Measurements from ENCODE around the gene KLHL26.

The KLHL26 gene

GRCh38 chr19:18648973-18649315 lies 12.1 kb downstream of the KLHL26 start:
- Histone ChIP-seq H3K4me3 (ENCODE audit: low read depth in 1 of 2, low read length in 2 of 2) (peak overlapping the region in 1 of 2 donors; percentile 32), H3K9me3 (ENCODE audit: control insufficient read depth in 1 of 2, low read length in 2 of 2) (no peaks in the 10 kb centered on the region), H3K36me3 (ENCODE audit: control insufficient read depth in 1 of 2, insufficient read depth in 2 of 2, low read length in 2 of 2) (peaks cover 0 to 1% of the 10 kb centered on the region in 2 donors), H3K27me3 (ENCODE audit: control insufficient read depth in 1 of 2, insufficient read depth in 2 of 2, low read length in 2 of 2) (no peaks in the 10 kb centered on the region), H3K9ac (ENCODE audit: low read depth in 1 of 2, low read length in 2 of 2) (no peak overlapping the region), H3K27ac (ENCODE audit: low read depth, low read length) (peak overlapping the region; percentile 78), H3K4me1 (ENCODE audit: control insufficient read depth in 1 of 2, insufficient read depth in 2 of 2, low read length in 2 of 2) (peaks cover 0 to 23% of the 10 kb centered on the region in 2 donors)

GRCh38 chr19:18649371-18650020 lies 12.7 kb downstream of the KLHL26 start:
- H3K27ac ChIP-seq (ENCODE audit: low read depth, low read length): peak overlapping the region; percentile 78
- peak overlapping the region; percentile 24 to 32 for H3K4me3 ChIP-seq (ENCODE audit: low read depth in 1 of 2, low read length in 2 of 2)
- peaks cover 0 to 21% of the 10 kb centered on the region in 2 donors for H3K4me1 ChIP-seq (ENCODE audit: control insufficient read depth in 1 of 2, insufficient read depth in 2 of 2, low read length in 2 of 2)
- no peaks in the 10 kb centered on the region for H3K36me3 ChIP-seq (ENCODE audit: control insufficient read depth in 1 of 2, insufficient read depth in 2 of 2, low read length in 2 of 2)
- H3K9ac ChIP-seq (ENCODE audit: low read depth in 1 of 2, low read length in 2 of 2): no peak overlapping the region
- no peaks in the 10 kb centered on the region for H3K9me3 ChIP-seq (ENCODE audit: control insufficient read depth in 1 of 2, low read length in 2 of 2)
- H3K27me3 ChIP-seq (ENCODE audit: control insufficient read depth in 1 of 2, insufficient read depth in 2 of 2, low read length in 2 of 2): no peaks in the 10 kb centered on the region

- no peaks in the 10 kb centered on the region for H3K36me3 ChIP-seq (ENCODE audit: control insufficient read depth in 1 of 2, insufficient read depth in 2 of 2, low read length in 2 of 2)
- H3K4me3 ChIP-seq (ENCODE audit: low read depth in 1 of 2, low read length in 2 of 2): peak overlapping the region in 1 of 2 donors; percentile 24
- H3K9me3 ChIP-seq (ENCODE audit: control insufficient read depth in 1 of 2, low read length in 2 of 2): no peaks in the 10 kb centered on the region
- no peaks in the 10 kb centered on the region for H3K27me3 ChIP-seq (ENCODE audit: control insufficient read depth in 1 of 2, insufficient read depth in 2 of 2, low read length in 2 of 2)
- peak overlapping the region; percentile 78 for H3K27ac ChIP-seq (ENCODE audit: low read depth, low read length)
- no peak overlapping the region for H3K9ac ChIP-seq (ENCODE audit: low read depth in 1 of 2, low read length in 2 of 2)
- H3K4me1 ChIP-seq (ENCODE audit: control insufficient read depth in 1 of 2, insufficient read depth in 2 of 2, low read length in 2 of 2): peaks cover 0 to 20% of the 10 kb centered on the region in 2 donors
Observed at GRCh38 chr19:18650021-18650390, 13.2 kb downstream of the KLHL26 start.

GRCh38 chr19:18650468-18651041 lies 13.7 kb downstream of the KLHL26 start:
- no peak overlapping the region for H3K9ac ChIP-seq (ENCODE audit: low read depth in 1 of 2, low read length in 2 of 2)
- no peaks in the 10 kb centered on the region for H3K27me3 ChIP-seq (ENCODE audit: control insufficient read depth in 1 of 2, insufficient read depth in 2 of 2, low read length in 2 of 2)
- H3K4me3 ChIP-seq (ENCODE audit: low read depth in 1 of 2, low read length in 2 of 2): peak overlapping the region in 1 of 2 donors; percentile 20
- H3K9me3 ChIP-seq (ENCODE audit: control insufficient read depth in 1 of 2, low read length in 2 of 2): no peaks in the 10 kb centered on the region
- H3K36me3 ChIP-seq (ENCODE audit: control insufficient read depth in 1 of 2, insufficient read depth in 2 of 2, low read length in 2 of 2): no peaks in the 10 kb centered on the region
- peaks cover 0 to 20% of the 10 kb centered on the region in 2 donors for H3K4me1 ChIP-seq (ENCODE audit: control insufficient read depth in 1 of 2, insufficient read depth in 2 of 2, low read length in 2 of 2)
- H3K27ac ChIP-seq (ENCODE audit: low read depth, low read length): peak overlapping the region; percentile 78

- H3K9ac ChIP-seq (ENCODE audit: low read depth in 1 of 2, low read length in 2 of 2): no peak overlapping the region
- peak overlapping the region; percentile 41 for H3K27ac ChIP-seq (ENCODE audit: low read depth, low read length)
- H3K4me1 ChIP-seq (ENCODE audit: control insufficient read depth in 1 of 2, insufficient read depth in 2 of 2, low read length in 2 of 2): peaks cover 0 to 20% of the 10 kb centered on the region in 2 donors
- no peaks in the 10 kb centered on the region for H3K27me3 ChIP-seq (ENCODE audit: control insufficient read depth in 1 of 2, insufficient read depth in 2 of 2, low read length in 2 of 2)
- no peaks in the 10 kb centered on the region for H3K36me3 ChIP-seq (ENCODE audit: control insufficient read depth in 1 of 2, insufficient read depth in 2 of 2, low read length in 2 of 2)
- H3K4me3 ChIP-seq (ENCODE audit: low read depth in 1 of 2, low read length in 2 of 2): no peak overlapping the region
- no peaks in the 10 kb centered on the region for H3K9me3 ChIP-seq (ENCODE audit: control insufficient read depth in 1 of 2, low read length in 2 of 2)
Observed at GRCh38 chr19:18651300-18651699, 14.5 kb downstream of the KLHL26 start.

GRCh38 chr19:18651733-18652132 lies 14.9 kb downstream of the KLHL26 start:
- no peak overlapping the region for H3K9ac ChIP-seq (ENCODE audit: low read depth in 1 of 2, low read length in 2 of 2)
- peaks cover 0 to 20% of the 10 kb centered on the region in 2 donors for H3K4me1 ChIP-seq (ENCODE audit: control insufficient read depth in 1 of 2, insufficient read depth in 2 of 2, low read length in 2 of 2)
- no peaks in the 10 kb centered on the region for H3K9me3 ChIP-seq (ENCODE audit: control insufficient read depth in 1 of 2, low read length in 2 of 2)
- no peaks in the 10 kb centered on the region for H3K27me3 ChIP-seq (ENCODE audit: control insufficient read depth in 1 of 2, insufficient read depth in 2 of 2, low read length in 2 of 2)
- H3K27ac ChIP-seq (ENCODE audit: low read depth, low read length): peak overlapping the region; percentile 41
- H3K36me3 ChIP-seq (ENCODE audit: control insufficient read depth in 1 of 2, insufficient read depth in 2 of 2, low read length in 2 of 2): no peaks in the 10 kb centered on the region
- H3K4me3 ChIP-seq (ENCODE audit: low read depth in 1 of 2, low read length in 2 of 2): no peak overlapping the region

GRCh38 chr19:18653853-18654252 lies 17.0 kb downstream of the KLHL26 start:
- no peak overlapping the region for H3K27ac ChIP-seq (ENCODE audit: low read depth, low read length)
- H3K4me1 ChIP-seq (ENCODE audit: control insufficient read depth in 1 of 2, insufficient read depth in 2 of 2, low read length in 2 of 2): peaks cover 0 to 19% of the 10 kb centered on the region in 2 donors
- no peaks in the 10 kb centered on the region for H3K9me3 ChIP-seq (ENCODE audit: control insufficient read depth in 1 of 2, low read length in 2 of 2)
- H3K9ac ChIP-seq (ENCODE audit: low read depth in 1 of 2, low read length in 2 of 2): no peak overlapping the region
- no peaks in the 10 kb centered on the region for H3K36me3 ChIP-seq (ENCODE audit: control insufficient read depth in 1 of 2, insufficient read depth in 2 of 2, low read length in 2 of 2)
- no peak overlapping the region for H3K4me3 ChIP-seq (ENCODE audit: low read depth in 1 of 2, low read length in 2 of 2)
- no peaks in the 10 kb centered on the region for H3K27me3 ChIP-seq (ENCODE audit: control insufficient read depth in 1 of 2, insufficient read depth in 2 of 2, low read length in 2 of 2)

- Histone ChIP-seq H3K9ac (ENCODE audit: low read depth in 1 of 2, low read length in 2 of 2) (no peak overlapping the region), H3K27ac (ENCODE audit: low read depth, low read length) (no peak overlapping the region), H3K27me3 (ENCODE audit: control insufficient read depth in 1 of 2, insufficient read depth in 2 of 2, low read length in 2 of 2) (no peaks in the 10 kb centered on the region), H3K9me3 (ENCODE audit: control insufficient read depth in 1 of 2, low read length in 2 of 2) (no peaks in the 10 kb centered on the region), H3K4me1 (ENCODE audit: control insufficient read depth in 1 of 2, insufficient read depth in 2 of 2, low read length in 2 of 2) (peaks cover 3 to 16% of the 10 kb centered on the region in 2 donors), H3K36me3 (ENCODE audit: control insufficient read depth in 1 of 2, insufficient read depth in 2 of 2, low read length in 2 of 2) (no peaks in the 10 kb centered on the region), H3K4me3 (ENCODE audit: low read depth in 1 of 2, low read length in 2 of 2) (no peak overlapping the region)
Observed at GRCh38 chr19:18654469-18654868, 17.6 kb downstream of the KLHL26 start.

GRCh38 chr19:18655173-18655844 lies 18.5 kb downstream of the KLHL26 start:
- no peak overlapping the region for H3K27ac ChIP-seq (ENCODE audit: low read depth, low read length)
- no peaks in the 10 kb centered on the region for H3K36me3 ChIP-seq (ENCODE audit: control insufficient read depth in 1 of 2, insufficient read depth in 2 of 2, low read length in 2 of 2)
- H3K9ac ChIP-seq (ENCODE audit: low read depth in 1 of 2, low read length in 2 of 2): no peak overlapping the region
- no peaks in the 10 kb centered on the region for H3K27me3 ChIP-seq (ENCODE audit: control insufficient read depth in 1 of 2, insufficient read depth in 2 of 2, low read length in 2 of 2)
- H3K9me3 ChIP-seq (ENCODE audit: control insufficient read depth in 1 of 2, low read length in 2 of 2): no peaks in the 10 kb centered on the region
- H3K4me1 ChIP-seq (ENCODE audit: control insufficient read depth in 1 of 2, insufficient read depth in 2 of 2, low read length in 2 of 2): peaks cover 3 to 13% of the 10 kb centered on the region in 2 donors
- H3K4me3 ChIP-seq (ENCODE audit: low read depth in 1 of 2, low read length in 2 of 2): no peak overlapping the region

- Histone ChIP-seq H3K4me3 (ENCODE audit: low read depth in 1 of 2, low read length in 2 of 2) (no peak overlapping the region), H3K4me1 (ENCODE audit: control insufficient read depth in 1 of 2, insufficient read depth in 2 of 2, low read length in 2 of 2) (peaks cover 3 to 13% of the 10 kb centered on the region in 2 donors), H3K9me3 (ENCODE audit: control insufficient read depth in 1 of 2, low read length in 2 of 2) (no peaks in the 10 kb centered on the region), H3K36me3 (ENCODE audit: control insufficient read depth in 1 of 2, insufficient read depth in 2 of 2, low read length in 2 of 2) (no peaks in the 10 kb centered on the region), H3K27me3 (ENCODE audit: control insufficient read depth in 1 of 2, insufficient read depth in 2 of 2, low read length in 2 of 2) (no peaks in the 10 kb centered on the region), H3K27ac (ENCODE audit: low read depth, low read length) (no peak overlapping the region), H3K9ac (ENCODE audit: low read depth in 1 of 2, low read length in 2 of 2) (no peak overlapping the region)
Observed at GRCh38 chr19:18656337-18657086, 19.7 kb downstream of the KLHL26 start.
